GM12873 (cell line): ENCODE data around the gene ZNF853.

ENCODE experiments used
- CTCF ChIP-seq: IDR thresholded peaks from 2 replicates; pipeline ENCODE4 v1.5.1; 2012; ENCODE audit warnings: low read depth, mild to moderate bottlenecking, moderate library complexity, low read length, control low read depth; ENCODE audit not compliant: insufficient read depth; ENCODE audit errors: missing control alignments

ZNF853 gene

DNA sequence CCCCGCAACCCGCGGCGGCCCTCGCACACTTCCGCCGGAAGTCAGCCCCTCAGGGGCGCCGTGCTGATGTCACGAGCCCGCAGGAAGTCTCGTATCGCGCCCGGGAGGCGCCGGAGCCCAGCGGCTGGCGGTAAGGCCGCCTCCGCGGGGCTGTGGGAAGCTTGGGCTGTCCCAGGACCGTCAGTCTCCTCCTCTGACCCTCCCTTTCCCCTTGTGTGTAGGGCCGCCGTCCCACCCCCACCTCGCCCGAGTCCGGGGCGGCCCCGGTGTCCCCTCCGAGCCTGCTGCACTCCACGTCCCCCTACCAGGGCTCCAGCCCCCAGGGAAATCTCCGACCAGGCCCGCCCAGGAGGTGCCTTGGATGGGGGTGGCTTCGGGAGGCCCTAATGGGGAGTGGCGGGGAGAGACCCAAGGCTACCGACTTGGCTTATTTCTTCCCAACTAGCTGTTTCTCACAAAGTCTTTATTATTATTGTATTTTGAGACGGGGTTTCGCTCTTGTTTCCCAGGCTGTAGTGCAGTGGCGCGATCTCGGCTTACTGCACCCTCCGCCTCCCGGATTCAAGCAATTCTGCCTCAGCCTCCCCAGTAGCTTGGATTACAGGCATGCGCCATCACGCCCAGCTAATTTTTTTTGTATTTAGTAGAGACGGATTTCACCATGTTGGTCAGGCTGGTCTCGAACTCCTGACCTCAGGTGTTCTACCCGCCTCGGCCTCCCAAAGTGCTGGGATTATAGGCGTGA, 37.9 kb upstream of the ZNF853 start, which contains the start of gene ZDHHC4:
Gene ZDHHC4, plus strand, starts transcription at position 86 of the 745 bp plus-strand sequence. CDS start 3,108 bp downstream, outside the sequence.
- TF ChIP-seq CTCF: no peak

DNA sequence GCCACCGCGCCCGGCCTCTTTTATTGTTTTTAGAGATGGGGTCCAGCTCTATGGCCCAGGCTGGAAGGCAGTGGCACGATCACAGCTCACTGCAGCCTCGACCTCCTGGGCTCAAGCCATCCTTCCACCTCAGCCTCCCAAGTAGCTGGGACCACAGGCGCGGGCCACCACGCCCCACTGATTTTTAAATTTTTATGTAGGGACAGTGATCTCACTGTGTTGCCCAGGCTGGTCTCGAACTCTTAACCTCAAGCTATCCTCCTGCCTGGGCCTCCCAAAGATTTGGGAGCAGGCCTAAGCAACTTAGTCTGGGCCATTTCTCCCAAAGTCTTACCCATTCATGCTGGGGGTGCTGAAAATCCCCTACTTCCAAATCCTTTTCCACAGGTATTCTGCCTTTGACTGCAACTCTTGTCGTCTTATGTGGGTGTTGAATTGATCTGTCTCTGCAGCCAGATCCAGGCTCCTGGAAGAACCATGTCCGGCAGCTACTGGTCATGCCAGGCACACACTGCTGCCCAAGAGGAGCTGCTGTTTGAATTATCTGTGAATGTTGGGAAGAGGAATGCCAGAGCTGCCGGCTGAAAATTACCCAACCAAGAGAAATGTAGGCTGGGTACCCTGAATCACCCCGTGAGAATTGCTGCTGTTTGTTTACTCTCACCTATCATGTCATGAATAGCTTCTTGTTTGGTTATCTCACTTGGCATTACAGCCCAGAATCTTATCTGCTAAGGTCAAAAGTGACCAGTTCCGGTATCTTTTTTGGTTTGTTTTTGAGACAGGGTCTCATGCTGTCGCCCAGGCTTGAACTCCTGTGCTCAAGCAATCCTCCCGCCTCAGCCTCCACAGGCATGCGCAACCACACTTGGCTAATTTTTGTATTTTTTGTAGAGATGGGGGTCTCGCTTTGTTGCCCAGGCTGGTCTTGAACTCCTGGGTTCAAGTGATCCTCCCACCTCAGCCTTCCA, 37.0 kb upstream of the ZNF853 start:
- TF ChIP-seq CTCF: no peak

GRCh38 chr7:6579446-6579845, 36.0 kb upstream of the ZNF853 start:
- TF ChIP-seq CTCF: peak; percentile 39

GRCh38 chr7:6588566-6588965, 26.8 kb upstream of the ZNF853 start:
- TF ChIP-seq CTCF: no peak

DNA sequence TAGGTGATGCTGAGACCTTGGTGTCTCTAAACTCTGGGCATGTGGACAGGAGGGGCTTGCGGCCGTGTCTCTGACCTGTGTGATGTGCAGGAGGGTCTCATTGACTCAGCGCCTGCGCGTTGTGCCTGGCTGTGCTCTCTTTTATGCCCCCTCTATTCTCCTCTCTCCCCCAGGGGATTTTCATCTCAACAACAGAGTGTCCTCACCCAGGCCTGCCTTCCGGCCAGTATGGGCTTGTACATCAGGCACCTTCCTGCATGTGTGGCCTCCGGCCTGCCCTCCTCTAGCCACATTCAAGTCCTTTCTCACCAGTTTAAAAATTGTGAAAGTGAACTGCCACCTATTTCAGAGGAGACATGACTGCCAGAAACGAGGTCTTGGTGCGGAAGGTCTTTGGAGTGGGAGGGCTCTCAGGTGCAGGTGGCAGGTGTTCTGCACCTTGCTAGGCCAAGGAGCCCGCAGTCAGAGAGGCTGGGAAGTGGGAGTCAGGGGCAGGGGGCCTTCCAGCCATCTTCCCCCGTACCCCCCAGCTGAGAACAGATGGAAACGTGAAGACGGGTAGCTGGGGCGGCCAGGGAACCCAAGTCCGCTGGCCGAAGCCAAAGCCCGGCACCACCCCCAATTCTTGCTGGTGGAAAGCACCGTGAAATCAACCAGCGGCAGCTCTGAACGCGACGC, 26.1 kb upstream of the ZNF853 start:
- no peak for TF ChIP-seq CTCF

GRCh38 chr7:6589829-6590644, 25.4 kb upstream of the ZNF853 start, which contains the start of gene INTS15:
Gene INTS15, plus strand, starts transcription at chr7:6590021. Its CDS starts 263 bp downstream, at chr7:6590284.
- peak; percentile 69 for TF ChIP-seq CTCF
